ENCODE data around the gene TMEFF1. TPM values are rescaled to one million over a fixed set of nuclear protein-coding genes. Genes with fewer than 3 reads are reported as not detected.

The TMEFF1 gene
- total RNA-seq, 1 donor from 2014 or later: 171 TPM

GRCh38 chr9:100447041-100447440 is 25.9 kb upstream of the TMEFF1 start:
- Mint-ChIP-seq H3K4me3 (ENCODE audit: unreplicated experiment) (no peak overlapping the region), H3K27me3 (ENCODE audit: unreplicated experiment) (no peaks in the 10 kb centered on the region), H3K4me1 (ENCODE audit: low read depth, unreplicated experiment) (peaks cover 8% of the 10 kb centered on the region), H3K9me3 (ENCODE audit: unreplicated experiment) (no peaks in the 10 kb centered on the region), H3K36me3 (ENCODE audit: unreplicated experiment) (peaks cover 4% of the 10 kb centered on the region), H3K27ac (ENCODE audit: unreplicated experiment) (no peak overlapping the region)
- DNase-seq: no peak
- no peak for TF ChIP-seq CTCF (IDR thresholded peaks at IDR 0.05; ENCODE audit: partially characterized antibody, unreplicated experiment)

- no peak for DNase-seq
- Mint-ChIP-seq H3K36me3 (ENCODE audit: unreplicated experiment) (peaks cover 4% of the 10 kb centered on the region), H3K4me3 (ENCODE audit: unreplicated experiment) (no peak overlapping the region), H3K27ac (ENCODE audit: unreplicated experiment) (no peak overlapping the region), H3K4me1 (ENCODE audit: low read depth, unreplicated experiment) (peaks cover 8% of the 10 kb centered on the region), H3K27me3 (ENCODE audit: unreplicated experiment) (no peaks in the 10 kb centered on the region), H3K9me3 (ENCODE audit: unreplicated experiment) (no peaks in the 10 kb centered on the region)
- TF ChIP-seq CTCF (IDR thresholded peaks at IDR 0.05; ENCODE audit: partially characterized antibody, unreplicated experiment): no peak
Measured at GRCh38 chr9:100448266-100448665, 24.7 kb upstream of the TMEFF1 start.

- Mint-ChIP-seq H3K36me3 (ENCODE audit: unreplicated experiment) (peaks cover 13% of the 10 kb centered on the region), H3K9me3 (ENCODE audit: unreplicated experiment) (peaks cover 2% of the 10 kb centered on the region), H3K4me3 (ENCODE audit: unreplicated experiment) (no peak overlapping the region), H3K4me1 (ENCODE audit: low read depth, unreplicated experiment) (peaks cover 6% of the 10 kb centered on the region), H3K27me3 (ENCODE audit: unreplicated experiment) (peaks cover 1% of the 10 kb centered on the region), H3K27ac (ENCODE audit: unreplicated experiment) (no peak overlapping the region)
- no peak for DNase-seq
- no peak for TF ChIP-seq CTCF (IDR thresholded peaks at IDR 0.05; ENCODE audit: partially characterized antibody, unreplicated experiment)
Measured at GRCh38 chr9:100449420-100449819, 23.5 kb upstream of the TMEFF1 start.

GRCh38 chr9:100452894-100453293 is 20.1 kb upstream of the TMEFF1 start:
- Mint-ChIP-seq H3K4me1 (ENCODE audit: low read depth, unreplicated experiment) (no peaks in the 10 kb centered on the region), H3K27me3 (ENCODE audit: unreplicated experiment) (peaks cover 3% of the 10 kb centered on the region), H3K27ac (ENCODE audit: unreplicated experiment) (no peak overlapping the region), H3K9me3 (ENCODE audit: unreplicated experiment) (peaks cover 2% of the 10 kb centered on the region), H3K4me3 (ENCODE audit: unreplicated experiment) (no peak overlapping the region), H3K36me3 (ENCODE audit: unreplicated experiment) (peaks cover 14% of the 10 kb centered on the region)
- no peak for DNase-seq
- TF ChIP-seq CTCF (IDR thresholded peaks at IDR 0.05; ENCODE audit: partially characterized antibody, unreplicated experiment): no peak

- no peak overlapping the region for H3K4me3 Mint-ChIP-seq (ENCODE audit: unreplicated experiment)
- H3K9me3 Mint-ChIP-seq (ENCODE audit: unreplicated experiment): peaks cover 2% of the 10 kb centered on the region
- no peaks in the 10 kb centered on the region for H3K4me1 Mint-ChIP-seq (ENCODE audit: low read depth, unreplicated experiment)
- H3K27me3 Mint-ChIP-seq (ENCODE audit: unreplicated experiment): peaks cover 3% of the 10 kb centered on the region
- H3K27ac Mint-ChIP-seq (ENCODE audit: unreplicated experiment): no peak overlapping the region
- no peak for TF ChIP-seq CTCF (IDR thresholded peaks at IDR 0.05; ENCODE audit: partially characterized antibody, unreplicated experiment)
- H3K36me3 Mint-ChIP-seq (ENCODE audit: unreplicated experiment): peaks cover 14% of the 10 kb centered on the region
- DNase-seq: no peak
Measured at GRCh38 chr9:100455470-100455869, 17.5 kb upstream of the TMEFF1 start.
